PC-3 (cell line): ENCODE results near the gene OOSP1.

Source experiments
- EZH2 ChIP-seq: fragments of 300-600 bp; sonication (generic); IDR thresholded peaks from one replicate; pipeline ENCODE4 v1.6.1; 2017; ENCODE audit warnings: antibody characterized with exemption, mild to moderate bottlenecking, low read length; ENCODE audit not compliant: unreplicated experiment
- TF ChIP-seq, protein P1 (sequence below): fragments of 300-600 bp; sonication (generic); conservative IDR thresholded peaks from 2 replicates; pipeline ENCODE4 v1.5.1; 2017; ENCODE audit warnings: antibody characterized with exemption, low read depth, mild to moderate bottlenecking, low read length

DNA sequence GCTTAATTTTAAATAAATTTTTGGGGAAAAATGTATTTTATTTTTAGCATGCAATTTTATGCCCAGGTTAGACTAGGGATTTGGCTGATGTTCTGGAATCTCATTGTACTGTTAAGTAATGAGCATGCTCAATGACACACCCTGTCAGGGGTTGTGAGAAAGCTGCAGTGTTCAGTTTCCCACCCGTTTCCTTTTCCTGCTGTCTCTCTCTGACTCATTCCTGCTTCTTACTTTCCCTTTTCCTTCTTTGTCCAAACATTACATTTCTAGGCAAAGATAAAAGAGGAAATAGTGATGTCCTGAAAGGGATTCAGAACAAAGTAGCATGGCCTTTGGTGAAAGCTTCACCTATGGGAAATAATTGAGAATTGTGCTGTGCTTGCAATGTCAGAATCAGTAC lies 36.9 kb upstream of the OOSP1 start:
- TF ChIP-seq, protein P1, sequence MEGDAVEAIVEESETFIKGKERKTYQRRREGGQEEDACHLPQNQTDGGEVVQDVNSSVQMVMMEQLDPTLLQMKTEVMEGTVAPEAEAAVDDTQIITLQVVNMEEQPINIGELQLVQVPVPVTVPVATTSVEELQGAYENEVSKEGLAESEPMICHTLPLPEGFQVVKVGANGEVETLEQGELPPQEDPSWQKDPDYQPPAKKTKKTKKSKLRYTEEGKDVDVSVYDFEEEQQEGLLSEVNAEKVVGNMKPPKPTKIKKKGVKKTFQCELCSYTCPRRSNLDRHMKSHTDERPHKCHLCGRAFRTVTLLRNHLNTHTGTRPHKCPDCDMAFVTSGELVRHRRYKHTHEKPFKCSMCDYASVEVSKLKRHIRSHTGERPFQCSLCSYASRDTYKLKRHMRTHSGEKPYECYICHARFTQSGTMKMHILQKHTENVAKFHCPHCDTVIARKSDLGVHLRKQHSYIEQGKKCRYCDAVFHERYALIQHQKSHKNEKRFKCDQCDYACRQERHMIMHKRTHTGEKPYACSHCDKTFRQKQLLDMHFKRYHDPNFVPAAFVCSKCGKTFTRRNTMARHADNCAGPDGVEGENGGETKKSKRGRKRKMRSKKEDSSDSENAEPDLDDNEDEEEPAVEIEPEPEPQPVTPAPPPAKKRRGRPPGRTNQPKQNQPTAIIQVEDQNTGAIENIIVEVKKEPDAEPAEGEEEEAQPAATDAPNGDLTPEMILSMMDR = no peak
- TF ChIP-seq EZH2 = no peak
